ENCODE measurements around the gene LIPC.

DNA sequence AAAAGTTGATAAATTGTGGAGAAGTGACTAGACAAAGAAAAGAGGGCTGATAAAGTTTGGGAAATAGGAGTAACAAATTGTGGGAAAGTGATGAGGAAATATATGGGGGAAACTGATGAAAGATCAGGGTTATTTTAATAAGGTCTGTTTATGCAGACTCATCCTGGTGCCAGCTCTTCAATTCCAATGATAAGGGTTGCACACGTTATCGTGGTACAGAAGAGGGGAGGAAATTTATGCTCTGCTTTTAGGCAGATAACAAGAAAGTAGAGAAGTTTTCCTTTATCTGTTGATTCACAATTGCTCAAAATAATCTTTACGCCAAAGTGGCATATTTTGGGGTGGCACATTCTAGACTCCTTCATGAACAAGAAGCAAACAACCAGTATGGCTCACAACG is 32.1 kb upstream of the LIPC start:
- TF ChIP-seq CTCF (IDR thresholded peaks at IDR 0.05 in 2 of 3, conservative IDR thresholded peaks at IDR 0.05 in 1 of 3; ENCODE audit: borderline replicate concordance in 1 of 3, insufficient read depth in 1 of 3, low read depth in 2 of 3, low read length in 2 of 3) (no peak), EGR1 (IDR thresholded peaks at IDR 0.05; ENCODE audit: low read depth) (no peak)
